Astrocyte of the hippocampus (primary cell): ENCODE measurements around the gene OR10A5.
"Not testable (repeated sequence)": the region's sequence is repeated elsewhere in the genome, so short reads cannot be mapped to it uniquely, and the experiment has no call there.

Experiments
- DNase-seq: peaks from one replicate; pipeline ENCODE4 v3.0.0; 2011; ENCODE audit warnings: low read depth, low spot score

The OR10A5 gene

DNA sequence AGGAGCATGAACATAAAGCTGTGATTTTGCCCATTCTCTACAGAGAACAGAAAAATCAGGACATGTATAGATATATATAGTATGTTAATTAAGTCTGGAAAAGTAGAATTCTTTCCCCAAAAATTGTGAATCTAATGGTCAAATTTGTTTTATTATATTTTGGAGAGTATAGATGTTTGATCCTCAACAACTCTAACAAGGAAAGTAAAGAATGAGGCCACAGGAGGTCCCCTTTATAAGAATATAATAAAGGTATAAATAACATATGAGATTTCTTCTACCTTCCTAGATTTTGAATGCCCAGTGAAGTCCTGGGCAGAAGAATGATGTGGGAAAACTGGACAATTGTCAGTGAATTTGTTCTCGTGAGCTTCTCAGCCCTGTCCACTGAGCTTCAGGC is 30.8 kb downstream of the OR10A5 start, which contains the start of gene OR10A4:
Gene OR10A4, plus strand, starts transcription at position 301 of the 400 bp plus-strand sequence. Its CDS starts 23 bp downstream, at position 324.
- DNase-seq, result no peak

DNA sequence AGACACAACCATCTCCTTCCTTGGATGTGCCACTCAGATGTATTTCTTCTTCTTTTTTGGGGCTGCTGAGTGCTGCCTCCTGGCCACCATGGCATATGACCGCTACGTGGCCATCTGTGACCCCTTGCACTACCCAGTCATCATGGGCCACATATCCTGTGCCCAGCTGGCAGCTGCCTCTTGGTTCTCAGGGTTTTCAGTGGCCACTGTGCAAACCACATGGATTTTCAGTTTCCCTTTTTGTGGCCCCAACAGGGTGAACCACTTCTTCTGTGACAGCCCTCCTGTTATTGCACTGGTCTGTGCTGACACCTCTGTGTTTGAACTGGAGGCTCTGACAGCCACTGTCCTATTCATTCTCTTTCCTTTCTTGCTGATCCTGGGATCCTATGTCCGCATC is 31.4 kb downstream of the OR10A5 start:
- DNase-seq, result no peak

DNA sequence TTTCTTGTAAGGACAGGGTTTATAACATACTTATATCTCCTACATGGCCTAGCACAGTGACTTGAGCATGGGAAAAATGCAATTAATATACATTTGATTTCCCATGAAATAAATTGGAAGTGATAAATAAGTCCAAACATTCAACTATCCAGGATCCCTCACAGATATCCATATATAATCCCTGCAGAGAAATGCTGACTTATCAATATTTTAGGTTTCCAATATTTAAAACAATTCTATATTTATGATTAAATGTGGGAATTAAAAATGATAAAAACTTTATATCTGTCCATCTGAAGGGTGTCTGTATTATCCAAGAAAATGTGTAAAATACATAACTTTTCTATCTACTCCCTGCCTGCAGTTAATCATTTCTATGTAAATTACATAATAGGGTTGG is 37.3 kb downstream of the OR10A5 start:
- DNase-seq, result no peak

DNA sequence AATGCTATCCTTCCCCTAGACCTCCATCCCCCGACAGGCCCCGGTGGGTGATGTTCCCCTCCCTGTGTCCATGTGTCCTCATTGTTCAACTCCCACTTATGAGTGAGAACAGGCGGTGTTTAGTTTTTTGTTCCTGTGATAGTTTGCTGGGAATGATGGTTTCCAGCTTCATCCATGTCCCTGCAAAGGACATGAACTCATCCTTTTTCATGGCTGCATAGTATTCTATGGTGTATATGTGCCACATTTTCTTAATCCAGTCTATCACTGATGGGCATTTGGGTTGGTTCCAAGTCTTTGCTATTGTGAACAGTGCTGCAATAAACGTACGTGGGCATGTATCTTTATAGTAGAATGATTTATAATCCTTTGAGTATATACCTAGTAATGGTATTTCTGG is 42.2 kb downstream of the OR10A5 start:
- DNase-seq, result not testable (repeated sequence)

DNA sequence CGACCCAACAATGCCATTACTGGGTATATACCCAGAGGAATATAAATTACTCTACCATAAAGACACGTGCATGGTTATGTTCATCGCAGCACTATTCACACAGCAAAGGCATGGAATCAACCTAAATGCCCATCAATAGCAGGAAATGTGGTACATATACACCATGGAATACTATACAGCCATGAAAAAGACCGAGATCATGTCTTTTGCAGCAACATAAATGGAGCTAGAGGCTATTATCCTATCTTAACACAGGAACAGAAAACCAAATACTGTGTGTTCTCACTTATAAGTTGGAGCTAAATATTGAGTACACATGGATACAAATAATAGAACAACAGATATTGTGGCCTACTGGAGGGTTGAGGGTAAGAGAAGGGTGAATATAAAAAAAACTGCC is 43.3 kb downstream of the OR10A5 start:
- no peak for DNase-seq

DNA sequence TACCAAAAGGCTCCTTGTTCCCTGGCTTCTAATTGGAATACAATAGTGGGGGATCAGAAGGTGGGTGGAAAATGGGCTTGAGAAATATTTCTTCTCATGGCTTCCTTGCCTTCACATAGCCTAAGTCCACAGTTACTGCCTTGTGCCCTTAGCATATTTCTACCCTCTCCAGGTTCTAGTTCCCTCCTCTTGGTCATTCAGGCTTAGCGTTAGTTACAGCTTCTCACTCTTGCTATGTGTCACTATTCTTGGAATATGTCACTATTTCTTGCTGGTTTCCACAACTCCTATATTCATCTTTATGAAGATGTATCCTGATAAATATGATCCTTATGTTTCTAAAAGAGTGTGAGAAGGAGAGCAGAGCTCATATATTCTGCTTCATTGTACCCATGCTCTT is 44.4 kb downstream of the OR10A5 start:
- DNase-seq, result no peak

DNA sequence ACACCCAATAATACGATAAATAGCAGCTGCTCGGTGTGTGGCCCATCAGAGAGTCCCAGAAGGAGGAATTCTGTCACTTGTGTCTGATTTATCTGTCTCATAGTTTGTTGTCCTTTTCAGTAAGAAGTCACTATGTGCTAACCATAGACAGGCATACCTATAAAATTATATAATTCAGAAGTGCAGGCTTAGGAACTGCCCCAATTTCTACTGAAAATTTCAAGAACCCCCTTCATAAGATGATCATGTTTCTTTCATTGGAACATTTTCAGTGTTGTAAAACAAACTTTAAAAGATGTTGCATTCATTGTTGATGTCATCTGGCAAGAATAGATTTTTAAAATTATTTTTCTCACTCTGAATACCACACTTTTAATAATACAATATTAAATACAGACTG is 46.9 kb downstream of the OR10A5 start, which contains the start of gene OR2D2:
Gene OR2D2, minus strand, starts transcription at position 101 of the 400 bp plus-strand sequence. Its CDS starts 0 bp downstream, at position 101.
- no peak for DNase-seq

DNA sequence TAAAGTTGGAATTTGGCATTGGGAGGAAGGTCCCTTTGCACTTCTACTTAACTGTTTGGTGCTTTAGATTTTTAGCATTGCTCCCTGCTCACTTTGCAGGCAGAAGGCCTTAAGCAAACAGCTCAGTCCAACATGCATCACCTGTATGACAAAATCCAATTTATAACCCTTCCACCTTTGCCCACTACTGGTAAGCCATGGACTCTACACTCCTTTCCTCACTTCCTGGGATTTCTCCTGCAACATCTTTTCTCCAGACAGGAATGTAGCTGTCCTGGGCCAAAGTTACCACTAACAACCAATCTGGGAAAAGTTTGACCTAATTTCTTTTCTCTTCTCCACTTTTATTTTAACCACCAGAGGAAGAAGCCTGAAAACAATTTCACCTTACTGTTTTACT is 48.6 kb downstream of the OR10A5 start:
- DNase-seq, result no peak

DNA sequence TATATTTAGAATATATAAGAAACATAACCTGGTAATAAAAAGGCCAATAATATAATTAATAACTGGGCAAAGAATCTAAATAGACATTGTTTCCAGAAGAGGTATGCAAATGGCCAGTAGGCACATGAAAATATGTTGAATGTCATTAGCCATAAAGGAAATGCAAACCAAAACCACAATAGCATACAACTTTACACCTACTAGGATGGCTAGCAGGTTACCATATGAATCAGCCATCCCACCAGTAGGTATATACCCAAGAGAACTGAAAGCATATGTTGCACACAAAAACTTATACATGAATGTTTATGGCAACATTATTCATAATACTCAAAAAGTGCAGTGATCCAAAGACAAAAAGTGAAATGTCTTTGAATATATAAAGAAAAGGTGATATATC is 49.5 kb downstream of the OR10A5 start:
- DNase-seq, result no peak
